G401.6 (cell line): ENCODE results near the gene MYCBPAP.

ENCODE experiments used
- FAIRE-seq: peaks from 2 replicates; lab custom pipeline; 2012; peaks lifted over from hg19 to GRCh38; lab: Jason Lieb, UNC

The MYCBPAP gene

DNA sequence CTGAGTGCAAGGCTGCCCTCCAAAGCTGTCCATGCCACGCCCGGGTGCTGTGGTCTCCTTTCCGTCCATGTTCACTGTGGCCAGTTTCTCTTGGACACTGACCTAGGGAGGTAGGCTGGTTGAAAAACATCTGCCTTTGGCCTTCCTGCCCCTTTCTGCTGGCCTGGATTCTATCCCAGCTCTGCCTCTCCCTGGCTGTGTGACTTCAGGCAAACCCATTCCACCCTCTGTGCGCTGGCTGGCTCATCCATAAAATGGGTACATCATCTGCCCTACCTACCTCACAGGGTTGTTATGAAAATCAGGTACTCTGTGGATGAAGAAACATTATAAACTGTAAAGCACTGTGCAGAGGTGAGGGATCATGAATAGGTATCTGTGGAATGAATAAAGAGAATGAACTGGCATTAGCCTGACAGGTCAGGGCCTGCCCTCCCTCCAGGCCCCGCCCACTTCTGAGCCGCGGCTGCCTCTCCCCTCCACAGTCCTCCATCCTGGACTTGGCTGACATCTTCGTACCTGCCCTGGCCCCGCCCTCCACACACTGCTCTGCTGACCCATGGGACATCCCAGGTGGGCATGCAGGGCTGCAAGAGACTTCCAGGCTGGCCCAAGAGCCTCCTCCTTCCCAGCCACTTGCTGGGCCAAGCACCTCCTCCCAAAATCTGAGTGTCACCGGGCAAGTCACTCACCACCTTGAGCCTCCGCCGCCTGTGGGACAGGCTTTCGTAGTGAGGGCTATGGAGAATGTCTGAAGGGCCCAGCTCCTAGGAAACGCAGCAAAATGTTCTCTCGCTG, 31.7 kb downstream of the MYCBPAP start:
- no peak for FAIRE-seq

GRCh38 chr17:50540560-50541401, 32.5 kb downstream of the MYCBPAP start:
- no peak for FAIRE-seq

GRCh38 chr17:50541402-50541715, 33.1 kb downstream of the MYCBPAP start:
- FAIRE-seq = no peak

GRCh38 chr17:50541716-50542688, 33.8 kb downstream of the MYCBPAP start:
- no peak for FAIRE-seq

GRCh38 chr17:50542795-50543774, 34.8 kb downstream of the MYCBPAP start:
- FAIRE-seq = no peak

DNA sequence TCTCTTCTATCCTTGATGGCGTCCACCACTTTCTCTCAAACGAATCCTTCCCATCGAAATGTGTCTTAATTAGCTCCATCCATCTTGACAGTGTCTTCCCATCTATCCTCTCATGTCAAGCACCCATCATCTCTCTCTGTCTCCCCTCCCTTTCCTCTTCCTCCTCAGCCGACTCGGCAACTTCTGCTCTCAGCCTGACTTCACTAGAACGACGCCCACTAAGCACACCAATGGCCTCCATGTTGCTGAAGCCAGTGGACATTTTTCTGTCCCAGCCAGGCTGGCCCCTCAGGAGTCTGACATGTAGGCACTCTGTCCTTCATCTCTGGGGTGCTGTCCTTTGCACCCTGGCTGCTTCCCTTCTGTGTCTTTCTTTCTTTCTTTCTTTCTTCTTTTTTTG, 36.3 kb downstream of the MYCBPAP start:
- FAIRE-seq = no peak

- FAIRE-seq = no peak
Measured at GRCh38 chr17:50545311-50545710, 37.1 kb downstream of the MYCBPAP start.

- FAIRE-seq = no peak
Measured at GRCh38 chr17:50546701-50547034, 38.4 kb downstream of the MYCBPAP start.

DNA sequence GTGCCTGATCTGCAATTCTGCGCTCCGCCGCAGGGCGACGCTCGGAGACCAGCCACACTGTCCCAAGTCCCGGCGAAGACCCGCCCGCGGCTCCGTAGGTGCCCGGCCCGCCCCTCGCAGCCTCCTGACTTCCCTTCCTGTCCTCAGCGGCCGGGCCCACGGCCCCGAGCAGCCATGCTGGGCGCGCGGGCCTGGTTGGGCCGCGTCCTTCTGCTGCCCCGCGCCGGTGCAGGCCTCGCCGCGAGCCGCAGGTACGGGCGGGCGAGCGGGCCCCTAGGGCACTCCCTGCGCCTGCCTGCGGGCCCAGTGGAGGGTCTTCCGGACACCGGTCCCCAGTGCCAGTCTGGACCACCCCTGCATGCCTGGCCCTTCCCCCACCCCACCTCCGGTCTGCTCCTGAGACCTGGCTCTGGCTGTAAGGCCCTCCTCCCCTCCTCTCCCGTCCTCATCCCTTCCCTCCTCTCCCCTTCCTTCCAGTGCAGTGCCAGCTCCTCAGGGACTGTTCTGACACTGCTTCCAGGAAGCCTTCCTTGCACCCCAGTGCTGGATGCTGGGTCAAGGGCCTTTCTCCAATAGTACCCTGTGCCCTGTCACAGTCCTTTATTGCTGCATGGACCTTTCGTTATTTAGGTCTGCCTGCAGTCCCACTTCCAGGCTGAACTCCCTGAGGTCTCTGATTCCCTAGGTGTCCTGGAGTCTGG, 38.9 kb downstream of the MYCBPAP start, which contains the start of gene SPATA20:
Gene SPATA20 (plus strand): TSS at position 140 of the 701 bp plus-strand sequence. CDS start 35 bp downstream, at position 175.
- peak; percentile 60 for FAIRE-seq

- no peak for FAIRE-seq
Measured at GRCh38 chr17:50547736-50548083, 39.5 kb downstream of the MYCBPAP start.

DNA sequence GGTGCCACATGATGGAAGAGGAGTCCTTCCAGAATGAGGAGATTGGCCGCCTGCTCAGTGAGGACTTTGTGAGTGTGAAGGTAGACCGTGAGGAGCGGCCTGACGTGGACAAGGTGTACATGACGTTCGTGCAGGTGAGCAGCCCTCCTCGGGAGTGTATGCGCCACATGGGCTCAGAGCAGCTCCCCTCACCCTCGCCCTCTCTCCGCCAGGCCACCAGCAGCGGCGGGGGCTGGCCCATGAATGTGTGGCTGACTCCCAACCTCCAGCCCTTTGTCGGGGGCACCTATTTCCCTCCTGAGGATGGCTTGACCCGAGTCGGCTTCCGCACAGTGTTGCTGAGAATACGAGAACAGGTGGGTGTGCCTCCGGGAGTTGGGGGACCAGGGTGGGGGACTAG, 40.6 kb downstream of the MYCBPAP start:
- no peak for FAIRE-seq

DNA sequence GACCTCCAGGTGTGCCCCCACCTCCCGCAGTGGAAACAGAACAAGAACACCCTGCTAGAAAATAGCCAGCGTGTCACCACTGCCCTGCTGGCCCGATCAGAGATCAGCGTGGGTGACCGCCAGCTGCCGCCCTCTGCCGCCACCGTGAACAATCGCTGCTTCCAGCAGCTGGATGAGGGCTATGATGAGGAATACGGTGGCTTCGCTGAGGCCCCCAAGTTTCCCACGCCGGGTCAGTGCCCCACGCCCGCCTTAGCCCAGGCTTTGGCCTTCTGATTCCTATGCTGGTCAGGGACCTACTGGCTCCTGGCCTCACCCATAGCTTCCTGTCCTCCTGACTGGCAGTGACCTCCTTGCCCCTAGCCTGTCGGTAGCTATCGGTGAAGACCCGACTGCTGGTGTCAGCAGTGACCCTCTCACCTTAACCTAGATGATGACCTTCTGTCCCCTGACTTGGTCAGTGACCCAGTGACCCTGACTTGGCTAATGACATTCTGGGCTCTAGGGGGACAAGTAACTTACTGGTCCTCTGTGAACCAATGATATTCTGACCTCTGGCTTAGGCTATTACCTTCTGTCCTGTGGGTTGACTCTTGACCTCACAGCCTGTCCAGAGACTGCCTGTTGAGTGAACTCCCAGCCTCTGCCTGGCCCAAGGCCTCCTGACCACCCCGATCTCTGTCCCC, 41.2 kb downstream of the MYCBPAP start:
- FAIRE-seq = no peak

- FAIRE-seq = no peak
Measured at GRCh38 chr17:50549969-50550368, 41.7 kb downstream of the MYCBPAP start.

- FAIRE-seq = peak; percentile 83
Measured at GRCh38 chr17:50550661-50551432, 42.6 kb downstream of the MYCBPAP start.

DNA sequence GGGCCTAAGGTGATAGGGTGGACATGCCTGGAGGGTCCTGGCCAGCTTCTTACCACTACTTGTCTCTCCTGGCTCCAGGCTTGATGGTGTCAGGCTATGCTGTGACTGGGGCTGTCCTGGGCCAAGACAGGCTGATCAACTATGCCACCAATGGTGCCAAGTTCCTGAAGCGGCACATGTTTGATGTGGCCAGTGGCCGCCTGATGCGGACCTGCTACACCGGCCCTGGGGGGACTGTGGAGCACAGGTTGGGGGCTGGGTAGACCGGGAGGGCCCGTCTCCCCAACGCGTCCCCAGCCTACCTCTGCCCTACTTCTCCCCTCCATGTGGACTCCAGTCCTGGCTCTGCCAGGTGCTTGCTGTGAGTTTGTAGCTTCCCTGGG, 43.2 kb downstream of the MYCBPAP start:
- FAIRE-seq = no peak

DNA sequence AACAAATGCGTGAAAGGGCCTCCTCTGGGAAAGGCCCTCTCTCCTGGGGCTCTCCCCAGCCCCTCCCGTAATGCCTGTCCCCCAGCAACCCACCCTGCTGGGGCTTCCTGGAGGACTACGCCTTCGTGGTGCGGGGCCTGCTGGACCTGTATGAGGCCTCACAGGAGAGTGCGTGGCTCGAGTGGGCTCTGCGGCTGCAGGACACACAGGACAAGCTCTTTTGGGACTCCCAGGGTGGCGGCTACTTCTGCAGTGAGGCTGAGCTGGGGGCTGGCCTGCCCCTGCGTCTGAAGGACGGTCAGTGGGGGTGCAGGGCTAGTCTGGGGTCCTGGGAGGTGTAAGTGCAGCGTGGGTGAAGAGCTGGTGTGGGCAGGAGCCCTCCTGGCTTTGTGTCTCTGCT, 43.6 kb downstream of the MYCBPAP start:
- FAIRE-seq = no peak

GRCh38 chr17:50554201-50554600, 46.0 kb downstream of the MYCBPAP start:
- FAIRE-seq = no peak

- FAIRE-seq = no peak
Measured at GRCh38 chr17:50556803-50557202, 48.6 kb downstream of the MYCBPAP start.

DNA sequence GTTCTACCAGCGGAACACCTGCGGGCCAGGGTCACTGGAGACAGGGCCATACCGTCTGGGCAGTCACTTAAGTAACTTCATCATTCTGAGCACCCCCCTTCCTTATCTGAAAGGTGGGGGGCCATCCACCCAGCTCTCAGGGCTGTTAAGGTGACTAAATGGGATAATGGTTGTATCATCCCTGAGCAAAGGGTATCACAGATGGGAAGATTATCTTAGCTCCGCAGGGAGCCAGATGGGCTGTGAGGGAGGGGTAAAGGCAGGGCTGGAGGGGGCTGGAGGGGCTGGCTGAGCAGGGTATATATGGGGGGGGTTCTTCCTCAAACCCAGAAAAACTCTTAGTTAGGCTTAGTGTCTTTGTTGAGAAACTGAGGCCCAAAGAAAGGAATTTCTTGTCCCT, 49.4 kb downstream of the MYCBPAP start:
- no peak for FAIRE-seq
